HCT116 (cell line): ENCODE data around the gene NGF. TPM values are rescaled to one million over a fixed set of nuclear protein-coding genes. Genes with fewer than 3 reads are reported as not detected.

Source experiments
- ATAC-seq: fragments of 200-7000 bp; cut with Tn5 transposase; 2 replicates; pipeline ENCODE4 v1.9.1; 2020; ENCODE audit warnings: mild to moderate bottlenecking, moderate library complexity
- BruUV-seq: library from RNA; stranded (reverse); fragments of 400-500 nt; replicated peaks from 2 replicates; lab custom pipeline; 2021; lab: Mats Ljungman, UMichigan
- CTCF ChIA-PET: fragments of 300-600 bp; sonication (Branson Sonifier 250); formaldehyde crosslinking; loops from one replicate; lab custom pipeline; 2021; ENCODE audit warnings: antibody characterized with exemption; lab: Charles Lee
- POLR2A ChIA-PET: fragments of 300-600, 350-600 bp; sonication (Branson Sonifier 250); formaldehyde crosslinking; loops from one replicate; lab custom pipeline; 2021; ENCODE audit warnings: antibody characterized with exemption; lab: Charles Lee
- RAD21 ChIA-PET, 2 experiments: fragments of 300-600 bp; sonication (Branson Sonifier 250); formaldehyde crosslinking; loops; one replicate each; lab custom pipeline; 2023; ENCODE audit warnings: low total read pairs in 2 of 2; ENCODE audit not compliant: uncharacterized antibody in 2 of 2, unreplicated experiment in 2 of 2, low non-redundant PET in 1 of 2; lab: Charles Lee
- DNase-seq: peaks from one replicate; pipeline ENCODE4 v3.0.0-alpha.2; 2010; ENCODE audit warnings: low read depth, low spot score
- H2AFZ ChIP-seq: fragments of 200-600 bp; shearing (Covaris generic), sonication (generic); 2 replicates; pipeline ENCODE4 v1.6.1; 2017; ENCODE audit warnings: low read depth, mixed run types, mixed read lengths, antibody characterized with exemption, low read length; ENCODE audit not compliant: poor library complexity, severe bottlenecking
- H3K27ac ChIP-seq: 2 replicates; pipeline ENCODE4 v1.5.1; 2012; ENCODE audit warnings: low read depth, low read length
- H3K27me3 ChIP-seq: fragments of 200-600 bp; sonication (generic); 2 replicates; pipeline ENCODE4 v1.6.1; 2016; ENCODE audit warnings: mixed run types, low read length, mixed read lengths; ENCODE audit not compliant: insufficient read depth
- H3K36me3 ChIP-seq, 2 experiments: fragments of 200-500 bp in 1 of 2; fragments of 200-600 bp in 1 of 2; sonication (Bioruptor generic) in 1 of 2; sonication (generic) in 1 of 2; 2 replicates each; pipeline versions ENCODE4 v1.5.1 to v1.6.1; 2014 to 2016; ENCODE audit warnings: low read length in 2 of 2, inconsistent platforms in 1 of 2, mixed read lengths in 1 of 2, mixed run types in 1 of 2; ENCODE audit not compliant: insufficient read depth in 2 of 2, control insufficient read depth in 1 of 2
- H3K4me1 ChIP-seq, 2 experiments: fragments of 200-600 bp in 1 of 2; sonication (generic) in 1 of 2; 2 replicates each; pipeline versions ENCODE4 v1.5.1 to v1.6.1; 2012 to 2017; ENCODE audit warnings: low read length in 2 of 2, inconsistent platforms in 1 of 2, mild to moderate bottlenecking in 1 of 2, mixed read lengths in 1 of 2, mixed run types in 1 of 2, moderate library complexity in 1 of 2; ENCODE audit not compliant: insufficient read depth in 2 of 2, control insufficient read depth in 1 of 2
- H3K4me2 ChIP-seq: fragments of 200-600 bp; sonication (generic); 2 replicates; pipeline ENCODE4 v1.6.1; 2017; ENCODE audit warnings: mixed run types, low read length, mixed read lengths
- H3K4me3 ChIP-seq, 2 experiments: fragments of 200-600 bp in 1 of 2; sonication (generic) in 1 of 2; replicated peaks in 1 of 2; 2 replicates each; pipeline ENCODE4 v1.5.1; 2011 to 2016; ENCODE audit warnings: low read length in 2 of 2, control low read depth in 1 of 2, low read depth in 1 of 2, mild to moderate bottlenecking in 1 of 2, mixed read lengths in 1 of 2, mixed run types in 1 of 2
- H3K79me2 ChIP-seq: fragments of 200-600 bp; sonication (generic); 2 replicates; pipeline ENCODE4 v1.6.1; 2017; ENCODE audit warnings: mild to moderate bottlenecking, mixed run types, low read length, moderate library complexity, mixed read lengths; ENCODE audit not compliant: insufficient read depth
- H3K9ac ChIP-seq: fragments of 200-600 bp; sonication (generic); 2 replicates; pipeline ENCODE4 v1.6.1; 2016; ENCODE audit warnings: low read length, mixed read lengths
- H3K9me2 ChIP-seq: fragments of 200-600 bp; sonication (generic), shearing (Covaris generic); 2 replicates; pipeline ENCODE4 v1.6.1; 2017; ENCODE audit warnings: mixed run types, mild to moderate bottlenecking, moderate library complexity; ENCODE audit not compliant: insufficient read depth
- H3K9me3 ChIP-seq, 2 experiments: fragments of 200-500 bp in 1 of 2; fragments of 200-600 bp in 1 of 2; sonication (Bioruptor generic) in 1 of 2; sonication (generic) in 1 of 2; 2 replicates each; pipeline ENCODE4 v1.6.1; 2014 to 2017; ENCODE audit warnings: low read length in 2 of 2, mixed read lengths in 2 of 2, inconsistent platforms in 1 of 2, low read depth in 1 of 2, mild to moderate bottlenecking in 1 of 2, mixed run types in 1 of 2, moderate library complexity in 1 of 2; ENCODE audit not compliant: control insufficient read depth in 1 of 2, insufficient read depth in 1 of 2
- H4K20me1 ChIP-seq: fragments of 200-600 bp; sonication (generic), shearing (Covaris generic); 2 replicates; pipeline ENCODE4 v1.6.1; 2017; ENCODE audit warnings: mixed run types, mild to moderate bottlenecking, moderate library complexity; ENCODE audit not compliant: insufficient read depth
- CBX3 ChIP-seq: IDR thresholded peaks from 2 replicates; pipeline ENCODE4 v1.6.1; 2012; ENCODE audit warnings: low read depth
- EGR1 ChIP-seq: IDR thresholded peaks from 2 replicates; pipeline ENCODE4 v1.6.1; 2012; ENCODE audit warnings: low read depth
- ELF1 ChIP-seq: IDR thresholded peaks from 2 replicates; pipeline ENCODE4 v1.6.1; 2012; ENCODE audit warnings: low read depth, borderline replicate concordance
- EZH2 ChIP-seq: fragments of 200-600 bp; sonication (generic); IDR thresholded peaks from 2 replicates; pipeline ENCODE4 v1.6.1; 2017; ENCODE audit warnings: antibody characterized with exemption, mixed run types
- EZH2phosphoT487 ChIP-seq: fragments of 200-600 bp; IDR thresholded peaks from 2 replicates; pipeline ENCODE4 v1.6.1; 2018; ENCODE audit warnings: antibody characterized with exemption, borderline replicate concordance
- FOSL1 ChIP-seq: IDR thresholded peaks from 2 replicates; pipeline ENCODE4 v1.6.1; 2012; ENCODE audit warnings: low read depth
- JUND ChIP-seq: IDR thresholded peaks from 2 replicates; pipeline ENCODE4 v1.6.1; 2012
- POLR2AphosphoS5 ChIP-seq: IDR thresholded peaks from 2 replicates; pipeline ENCODE4 v1.6.1; 2011; ENCODE audit warnings: mild to moderate bottlenecking, low read depth, low read length, moderate library complexity
- SIN3A ChIP-seq: IDR thresholded peaks from 2 replicates; pipeline ENCODE4 v1.6.1; 2012; ENCODE audit warnings: low read depth
- SP1 ChIP-seq: IDR thresholded peaks from 2 replicates; pipeline ENCODE4 v1.6.1; 2012; ENCODE audit warnings: low read depth
- SRF ChIP-seq: IDR thresholded peaks from 2 replicates; pipeline ENCODE4 v1.6.1; 2012; ENCODE audit warnings: low read depth
- TCF7L2 ChIP-seq: IDR thresholded peaks from 2 replicates; pipeline ENCODE4 v1.7.0; 2011; ENCODE audit warnings: borderline replicate concordance, inconsistent platforms; ENCODE audit not compliant: insufficient read depth, insufficient read length; ENCODE audit errors: extremely low read depth
- YY1 ChIP-seq: IDR thresholded peaks from 2 replicates; pipeline ENCODE4 v1.6.1; 2011; ENCODE audit warnings: low read length, low read depth, moderate library complexity, mild to moderate bottlenecking; ENCODE audit not compliant: insufficient replicate concordance; ENCODE audit errors: extremely low read depth
- intact Hi-C: fragments of 100-400 bp; cut with micrococcal nuclease; formaldehyde crosslinking; loops from 2 replicates; pipeline ENCODE4 v1.10.0; 2022
- total RNA-seq: library from RNA; stranded (reverse); gene quantifications from one replicate; pipeline ENCODE4 v1.2.1, GENCODE V29; 2021; ENCODE audit not compliant: unreplicated experiment
- TF ChIP-seq, protein P1 (sequence below): IDR thresholded peaks from 2 replicates; pipeline ENCODE4 v1.6.1; 2012
- TF ChIP-seq, protein P2 (sequence below): IDR thresholded peaks from 2 replicates; pipeline ENCODE4 v1.6.1; 2012
- TF ChIP-seq, protein P3 (sequence below): IDR thresholded peaks from 2 replicates; pipeline ENCODE4 v1.6.1; 2011; ENCODE audit warnings: mild to moderate bottlenecking, low read length, moderate library complexity; ENCODE audit not compliant: insufficient replicate concordance; ENCODE audit errors: extremely low read depth
- TF ChIP-seq, protein P4 (sequence below), 3 experiments: fragments of 200-600 bp in 1 of 3; sonication (generic) in 1 of 3; IDR thresholded peaks in 2 of 3; conservative IDR thresholded peaks in 1 of 3; 2 replicates each; pipeline ENCODE4 v1.5.1; 2012 to 2017; ENCODE audit warnings: low read depth in 2 of 3, low read length in 2 of 3, antibody characterized with exemption in 1 of 3, borderline replicate concordance in 1 of 3, control low read depth in 1 of 3, mild to moderate bottlenecking in 1 of 3, mixed read lengths in 1 of 3, mixed run types in 1 of 3, moderate library complexity in 1 of 3; ENCODE audit not compliant: insufficient read depth in 1 of 3
- TF ChIP-seq, protein P5 (sequence below): IDR thresholded peaks from 2 replicates; pipeline ENCODE4 v1.6.1; 2012; ENCODE audit warnings: low read depth

Gene NGF
- total RNA-seq, 1 experiment from 2014 or later, result not detected

DNA sequence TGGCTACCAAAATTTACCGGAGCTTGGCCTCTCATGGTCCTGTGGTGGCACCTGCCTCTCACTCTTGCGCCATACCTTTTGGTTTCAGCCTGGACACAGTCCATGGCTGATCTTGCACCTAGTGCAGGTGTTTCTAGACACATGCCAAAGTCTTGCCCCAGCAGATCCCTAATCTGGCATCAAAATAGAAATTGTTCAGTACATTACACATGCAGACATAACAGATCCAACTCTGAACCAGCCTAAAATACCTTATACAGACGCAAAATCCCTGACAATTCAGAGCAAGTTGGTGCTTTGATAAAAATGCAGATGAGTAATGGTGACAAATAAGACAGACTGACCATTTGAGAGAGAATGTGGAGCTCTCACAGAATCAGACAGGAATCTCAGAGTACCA, 44.1 kb downstream of the NGF start:
- intact Hi-C loops, result no loop called here
- no peaks in the 10 kb centered on the region; the same call in 1 of the 2 replicates for H3K27me3 ChIP-seq
- DNase-seq (no peak), ATAC-seq (no peak)
- no peak overlapping the region for H3K4me3 ChIP-seq
- POLR2A ChIA-PET, result no interaction called here
- H3K79me2 ChIP-seq, result no peaks in the 10 kb centered on the region
- no peaks in the 10 kb centered on the region for H3K36me3 ChIP-seq
- TF ChIP-seq EGR1 (no peak), TCF7L2 (no peak), SIN3A (no peak), CBX3 (no peak), ELF1 (no peak), YY1 (no peak), FOSL1 (no peak), SRF (no peak), JUND (no peak), EZH2phosphoT487 (no peak), EZH2 (no peak), SP1 (no peak), POLR2AphosphoS5 (no peak)
- TF ChIP-seq, protein P1, sequence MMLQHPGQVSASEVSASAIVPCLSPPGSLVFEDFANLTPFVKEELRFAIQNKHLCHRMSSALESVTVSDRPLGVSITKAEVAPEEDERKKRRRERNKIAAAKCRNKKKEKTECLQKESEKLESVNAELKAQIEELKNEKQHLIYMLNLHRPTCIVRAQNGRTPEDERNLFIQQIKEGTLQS, result no peak
- TF ChIP-seq, protein P2, sequence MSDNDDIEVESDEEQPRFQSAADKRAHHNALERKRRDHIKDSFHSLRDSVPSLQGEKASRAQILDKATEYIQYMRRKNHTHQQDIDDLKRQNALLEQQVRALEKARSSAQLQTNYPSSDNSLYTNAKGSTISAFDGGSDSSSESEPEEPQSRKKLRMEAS, result no peak
- TF ChIP-seq, protein P3, sequence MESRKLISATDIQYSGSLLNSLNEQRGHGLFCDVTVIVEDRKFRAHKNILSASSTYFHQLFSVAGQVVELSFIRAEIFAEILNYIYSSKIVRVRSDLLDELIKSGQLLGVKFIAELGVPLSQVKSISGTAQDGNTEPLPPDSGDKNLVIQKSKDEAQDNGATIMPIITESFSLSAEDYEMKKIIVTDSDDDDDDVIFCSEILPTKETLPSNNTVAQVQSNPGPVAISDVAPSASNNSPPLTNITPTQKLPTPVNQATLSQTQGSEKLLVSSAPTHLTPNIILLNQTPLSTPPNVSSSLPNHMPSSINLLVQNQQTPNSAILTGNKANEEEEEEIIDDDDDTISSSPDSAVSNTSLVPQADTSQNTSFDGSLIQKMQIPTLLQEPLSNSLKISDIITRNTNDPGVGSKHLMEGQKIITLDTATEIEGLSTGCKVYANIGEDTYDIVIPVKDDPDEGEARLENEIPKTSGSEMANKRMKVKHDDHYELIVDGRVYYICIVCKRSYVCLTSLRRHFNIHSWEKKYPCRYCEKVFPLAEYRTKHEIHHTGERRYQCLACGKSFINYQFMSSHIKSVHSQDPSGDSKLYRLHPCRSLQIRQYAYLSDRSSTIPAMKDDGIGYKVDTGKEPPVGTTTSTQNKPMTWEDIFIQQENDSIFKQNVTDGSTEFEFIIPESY, result no peak
- TF ChIP-seq, protein P4, sequence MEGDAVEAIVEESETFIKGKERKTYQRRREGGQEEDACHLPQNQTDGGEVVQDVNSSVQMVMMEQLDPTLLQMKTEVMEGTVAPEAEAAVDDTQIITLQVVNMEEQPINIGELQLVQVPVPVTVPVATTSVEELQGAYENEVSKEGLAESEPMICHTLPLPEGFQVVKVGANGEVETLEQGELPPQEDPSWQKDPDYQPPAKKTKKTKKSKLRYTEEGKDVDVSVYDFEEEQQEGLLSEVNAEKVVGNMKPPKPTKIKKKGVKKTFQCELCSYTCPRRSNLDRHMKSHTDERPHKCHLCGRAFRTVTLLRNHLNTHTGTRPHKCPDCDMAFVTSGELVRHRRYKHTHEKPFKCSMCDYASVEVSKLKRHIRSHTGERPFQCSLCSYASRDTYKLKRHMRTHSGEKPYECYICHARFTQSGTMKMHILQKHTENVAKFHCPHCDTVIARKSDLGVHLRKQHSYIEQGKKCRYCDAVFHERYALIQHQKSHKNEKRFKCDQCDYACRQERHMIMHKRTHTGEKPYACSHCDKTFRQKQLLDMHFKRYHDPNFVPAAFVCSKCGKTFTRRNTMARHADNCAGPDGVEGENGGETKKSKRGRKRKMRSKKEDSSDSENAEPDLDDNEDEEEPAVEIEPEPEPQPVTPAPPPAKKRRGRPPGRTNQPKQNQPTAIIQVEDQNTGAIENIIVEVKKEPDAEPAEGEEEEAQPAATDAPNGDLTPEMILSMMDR (IDR thresholded peaks at IDR 0.05 in 2 of 3, conservative IDR thresholded peaks at IDR 0.05 in 1 of 3; ENCODE audit: borderline replicate concordance in 1 of 3, insufficient read depth in 1 of 3, low read depth in 2 of 3, low read length in 2 of 3), result no peak
- TF ChIP-seq, protein P5, sequence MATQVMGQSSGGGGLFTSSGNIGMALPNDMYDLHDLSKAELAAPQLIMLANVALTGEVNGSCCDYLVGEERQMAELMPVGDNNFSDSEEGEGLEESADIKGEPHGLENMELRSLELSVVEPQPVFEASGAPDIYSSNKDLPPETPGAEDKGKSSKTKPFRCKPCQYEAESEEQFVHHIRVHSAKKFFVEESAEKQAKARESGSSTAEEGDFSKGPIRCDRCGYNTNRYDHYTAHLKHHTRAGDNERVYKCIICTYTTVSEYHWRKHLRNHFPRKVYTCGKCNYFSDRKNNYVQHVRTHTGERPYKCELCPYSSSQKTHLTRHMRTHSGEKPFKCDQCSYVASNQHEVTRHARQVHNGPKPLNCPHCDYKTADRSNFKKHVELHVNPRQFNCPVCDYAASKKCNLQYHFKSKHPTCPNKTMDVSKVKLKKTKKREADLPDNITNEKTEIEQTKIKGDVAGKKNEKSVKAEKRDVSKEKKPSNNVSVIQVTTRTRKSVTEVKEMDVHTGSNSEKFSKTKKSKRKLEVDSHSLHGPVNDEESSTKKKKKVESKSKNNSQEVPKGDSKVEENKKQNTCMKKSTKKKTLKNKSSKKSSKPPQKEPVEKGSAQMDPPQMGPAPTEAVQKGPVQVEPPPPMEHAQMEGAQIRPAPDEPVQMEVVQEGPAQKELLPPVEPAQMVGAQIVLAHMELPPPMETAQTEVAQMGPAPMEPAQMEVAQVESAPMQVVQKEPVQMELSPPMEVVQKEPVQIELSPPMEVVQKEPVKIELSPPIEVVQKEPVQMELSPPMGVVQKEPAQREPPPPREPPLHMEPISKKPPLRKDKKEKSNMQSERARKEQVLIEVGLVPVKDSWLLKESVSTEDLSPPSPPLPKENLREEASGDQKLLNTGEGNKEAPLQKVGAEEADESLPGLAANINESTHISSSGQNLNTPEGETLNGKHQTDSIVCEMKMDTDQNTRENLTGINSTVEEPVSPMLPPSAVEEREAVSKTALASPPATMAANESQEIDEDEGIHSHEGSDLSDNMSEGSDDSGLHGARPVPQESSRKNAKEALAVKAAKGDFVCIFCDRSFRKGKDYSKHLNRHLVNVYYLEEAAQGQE, result no peak
- H4K20me1 ChIP-seq, result no peaks in the 10 kb centered on the region
- no peaks in the 10 kb centered on the region for H3K9me2 ChIP-seq
- BruUV-seq, result no TSS peak
- CTCF ChIA-PET, result no interaction called here
- no peak overlapping the region for H3K4me2 ChIP-seq
- no peak overlapping the region for H3K9ac ChIP-seq
- RAD21 ChIA-PET, result no interaction called here
- H3K4me1 ChIP-seq, result no peaks in the 10 kb centered on the region
- no peak overlapping the region for H2AFZ ChIP-seq
- no peaks in the 10 kb centered on the region for H3K9me3 ChIP-seq
- no peak overlapping the region for H3K27ac ChIP-seq
